MM.1S (cell line): ENCODE measurements around the gene PLBD1.

Experiments used
- DNase-seq: peaks from one replicate; pipeline ENCODE4 v3.0.0-alpha.2; 2015
- H2AFZ ChIP-seq: fragments of 300-600 bp; sonication (generic); 2 replicates; pipeline ENCODE4 v1.6.0; 2016; ENCODE audit warnings: antibody characterized with exemption, low read length
- H3F3A ChIP-seq: fragments of 300-600 bp; sonication (generic); 2 replicates; pipeline ENCODE4 v1.6.1; 2016; ENCODE audit warnings: mild to moderate bottlenecking, antibody characterized with exemption, low read length, moderate library complexity, mixed read lengths; ENCODE audit not compliant: insufficient read depth
- H3K27ac ChIP-seq: fragments of 300-600 bp; sonication (generic); 2 replicates; pipeline ENCODE4 v1.5.1; 2016; ENCODE audit warnings: mild to moderate bottlenecking, low read length
- H3K27me3 ChIP-seq: fragments of 300-600 bp; sonication (generic); replicated peaks from 2 replicates; pipeline ENCODE4 v1.6.0; 2016; ENCODE audit warnings: low read length; ENCODE audit not compliant: insufficient read depth
- H3K36me3 ChIP-seq: fragments of 300-600 bp; sonication (generic); replicated peaks from 2 replicates; pipeline ENCODE4 v1.6.1; 2016; ENCODE audit warnings: mild to moderate bottlenecking, low read length, mixed read lengths; ENCODE audit not compliant: insufficient read depth
- H3K4me1 ChIP-seq: fragments of 300-600 bp; sonication (generic); 2 replicates; pipeline ENCODE4 v1.6.1; 2016; ENCODE audit warnings: low read length, mixed read lengths
- H3K4me2 ChIP-seq: fragments of 300-600 bp; sonication (generic); 2 replicates; pipeline ENCODE4 v1.6.0; 2016; ENCODE audit warnings: low read depth, low read length
- H3K4me3 ChIP-seq: fragments of 300-600 bp; sonication (generic); 2 replicates; pipeline ENCODE4 v1.5.1; 2016; ENCODE audit warnings: low read length, mixed read lengths
- H3K79me2 ChIP-seq: fragments of 300-600 bp; sonication (generic); 2 replicates; pipeline ENCODE4 v1.6.1; 2016; ENCODE audit warnings: mixed run types, low read length, mixed read lengths
- H3K9ac ChIP-seq: fragments of 300-600 bp; sonication (generic); 2 replicates; pipeline ENCODE4 v1.6.1; 2016; ENCODE audit warnings: low read length, mixed read lengths
- H3K9me2 ChIP-seq: fragments of 300-600 bp; sonication (generic); replicated peaks from 2 replicates; pipeline ENCODE4 v1.6.1; 2016; ENCODE audit warnings: mild to moderate bottlenecking, low read length, mixed read lengths; ENCODE audit not compliant: insufficient read depth
- H3K9me3 ChIP-seq: fragments of 300-600 bp; sonication (generic); replicated peaks from 2 replicates; pipeline ENCODE4 v1.6.1; 2016; ENCODE audit warnings: mild to moderate bottlenecking, low read length, mixed read lengths; ENCODE audit not compliant: insufficient read depth
- H4K20me1 ChIP-seq: fragments of 300-600 bp; sonication (generic); 2 replicates; pipeline ENCODE4 v1.6.1; 2016; ENCODE audit warnings: mild to moderate bottlenecking, low read length, moderate library complexity, mixed read lengths; ENCODE audit not compliant: insufficient read depth
- EZH2 ChIP-seq: fragments of 300-600 bp; sonication (generic); optimal IDR thresholded peaks from 2 replicates; pipeline ENCODE3; 2017; ENCODE audit warnings: low read depth, mild to moderate bottlenecking, antibody characterized with exemption, low read length, mixed read lengths
- EZH2phosphoT487 ChIP-seq: fragments of 300-600 bp; sonication (generic); IDR thresholded peaks from 2 replicates; pipeline ENCODE4 v1.6.1; 2018; ENCODE audit warnings: antibody characterized with exemption, low read length
- TF ChIP-seq, protein P1 (sequence below): fragments of 300-600 bp; sonication (generic); IDR thresholded peaks from 2 replicates; pipeline ENCODE4 v1.5.1; 2016; ENCODE audit warnings: antibody characterized with exemption, low read length, mixed read lengths

Gene PLBD1

GRCh38 chr12:14525964-14526363 is 41.7 kb downstream of the PLBD1 start:
- Histone ChIP-seq H3K4me3 (no peak overlapping the region), H3K9ac (no peak overlapping the region), H3K9me3 (no peaks in the 10 kb centered on the region), H3K4me1 (no peaks in the 10 kb centered on the region), H4K20me1 (no peaks in the 10 kb centered on the region), H2AFZ (no peak overlapping the region), H3F3A (no peaks in the 10 kb centered on the region), H3K27me3 (no peaks in the 10 kb centered on the region), H3K36me3 (no peaks in the 10 kb centered on the region), H3K9me2 (no peaks in the 10 kb centered on the region), H3K4me2 (no peak overlapping the region), H3K27ac (no peak overlapping the region), H3K79me2 (no peaks in the 10 kb centered on the region)
- no peak for DNase-seq
- TF ChIP-seq EZH2phosphoT487 (no peak), EZH2 (no peak)
- TF ChIP-seq, protein P1, sequence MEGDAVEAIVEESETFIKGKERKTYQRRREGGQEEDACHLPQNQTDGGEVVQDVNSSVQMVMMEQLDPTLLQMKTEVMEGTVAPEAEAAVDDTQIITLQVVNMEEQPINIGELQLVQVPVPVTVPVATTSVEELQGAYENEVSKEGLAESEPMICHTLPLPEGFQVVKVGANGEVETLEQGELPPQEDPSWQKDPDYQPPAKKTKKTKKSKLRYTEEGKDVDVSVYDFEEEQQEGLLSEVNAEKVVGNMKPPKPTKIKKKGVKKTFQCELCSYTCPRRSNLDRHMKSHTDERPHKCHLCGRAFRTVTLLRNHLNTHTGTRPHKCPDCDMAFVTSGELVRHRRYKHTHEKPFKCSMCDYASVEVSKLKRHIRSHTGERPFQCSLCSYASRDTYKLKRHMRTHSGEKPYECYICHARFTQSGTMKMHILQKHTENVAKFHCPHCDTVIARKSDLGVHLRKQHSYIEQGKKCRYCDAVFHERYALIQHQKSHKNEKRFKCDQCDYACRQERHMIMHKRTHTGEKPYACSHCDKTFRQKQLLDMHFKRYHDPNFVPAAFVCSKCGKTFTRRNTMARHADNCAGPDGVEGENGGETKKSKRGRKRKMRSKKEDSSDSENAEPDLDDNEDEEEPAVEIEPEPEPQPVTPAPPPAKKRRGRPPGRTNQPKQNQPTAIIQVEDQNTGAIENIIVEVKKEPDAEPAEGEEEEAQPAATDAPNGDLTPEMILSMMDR, result no peak

DNA sequence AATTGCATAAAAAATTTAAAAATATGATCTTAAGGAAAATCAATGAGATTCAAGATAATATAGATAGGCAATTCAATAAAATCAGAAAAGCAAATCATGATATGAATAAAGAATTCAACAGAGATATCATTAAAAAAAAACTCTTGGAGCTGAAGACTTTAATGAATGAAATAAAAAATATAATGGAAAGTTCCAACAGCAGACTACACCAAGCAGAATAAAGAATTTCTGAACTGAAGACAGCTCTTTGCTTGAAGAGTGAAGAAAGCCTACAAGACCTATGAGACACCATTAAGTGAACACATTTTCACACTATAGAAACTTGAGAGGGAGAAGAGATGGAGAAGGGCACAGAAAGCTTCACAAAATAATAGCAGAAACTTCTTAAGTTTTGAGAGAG is 45.9 kb downstream of the PLBD1 start:
- Histone ChIP-seq H3F3A (no peaks in the 10 kb centered on the region), H3K9ac (no peak overlapping the region), H3K27me3 (no peaks in the 10 kb centered on the region), H3K4me3 (no peak overlapping the region), H4K20me1 (no peaks in the 10 kb centered on the region), H3K9me2 (no peaks in the 10 kb centered on the region), H3K9me3 (no peaks in the 10 kb centered on the region), H3K27ac (no peak overlapping the region), H3K36me3 (no peaks in the 10 kb centered on the region), H3K79me2 (no peaks in the 10 kb centered on the region), H2AFZ (no peak overlapping the region), H3K4me2 (no peak overlapping the region), H3K4me1 (no peaks in the 10 kb centered on the region)
- no peak for DNase-seq
- TF ChIP-seq, protein P1, result no peak
- TF ChIP-seq EZH2 (no peak), EZH2phosphoT487 (no peak)

GRCh38 chr12:14514946-14515345 is 52.7 kb downstream of the PLBD1 start:
- H3K27ac ChIP-seq, result no peak overlapping the region
- H3K4me1 ChIP-seq, result no peaks in the 10 kb centered on the region
- no peaks in the 10 kb centered on the region for H3F3A ChIP-seq
- no peak for DNase-seq
- no peaks in the 10 kb centered on the region for H3K9me3 ChIP-seq
- H3K4me2 ChIP-seq, result no peak overlapping the region
- H3K9ac ChIP-seq, result no peak overlapping the region
- TF ChIP-seq EZH2phosphoT487 (no peak), EZH2 (no peak)
- TF ChIP-seq, protein P1, result no peak
- H3K4me3 ChIP-seq, result no peak overlapping the region
- H3K9me2 ChIP-seq, result no peaks in the 10 kb centered on the region
- H3K79me2 ChIP-seq, result no peaks in the 10 kb centered on the region
- H3K27me3 ChIP-seq, result no peaks in the 10 kb centered on the region
- H4K20me1 ChIP-seq, result no peaks in the 10 kb centered on the region
- no peak overlapping the region for H2AFZ ChIP-seq
- H3K36me3 ChIP-seq, result no peaks in the 10 kb centered on the region
